GM10248 (cell line): ENCODE data around the gene RAET1G.
"Not testable (repeated sequence)": the region's sequence is repeated elsewhere in the genome, so short reads cannot be mapped to it uniquely, and the experiment has no call there.

Source experiments
- CTCF ChIA-PET: fragments of 300-600 bp; sonication (Branson Sonifier 250); formaldehyde crosslinking; extraction: SDS; loops from one replicate; lab custom pipeline; 2021; ENCODE audit warnings: antibody characterized with exemption; lab: Yijun Ruan, JAX
- POLR2A ChIA-PET: fragments of 350-650 bp; sonication (Branson Sonifier 250); formaldehyde crosslinking; extraction: SDS; loops from one replicate; lab custom pipeline; 2020; ENCODE audit warnings: antibody characterized with exemption; lab: Yijun Ruan, JAX
- DNase-seq: peaks from one replicate; pipeline ENCODE4 v3.0.0; 2012; ENCODE audit errors: extremely low spot score
- TF ChIP-seq, protein P1 (sequence below): IDR thresholded peaks from 2 replicates; pipeline ENCODE4 v1.5.1; 2012; ENCODE audit warnings: mild to moderate bottlenecking, low read depth; ENCODE audit errors: extremely low read depth, missing control alignments, control extremely low read depth

Gene RAET1G

DNA sequence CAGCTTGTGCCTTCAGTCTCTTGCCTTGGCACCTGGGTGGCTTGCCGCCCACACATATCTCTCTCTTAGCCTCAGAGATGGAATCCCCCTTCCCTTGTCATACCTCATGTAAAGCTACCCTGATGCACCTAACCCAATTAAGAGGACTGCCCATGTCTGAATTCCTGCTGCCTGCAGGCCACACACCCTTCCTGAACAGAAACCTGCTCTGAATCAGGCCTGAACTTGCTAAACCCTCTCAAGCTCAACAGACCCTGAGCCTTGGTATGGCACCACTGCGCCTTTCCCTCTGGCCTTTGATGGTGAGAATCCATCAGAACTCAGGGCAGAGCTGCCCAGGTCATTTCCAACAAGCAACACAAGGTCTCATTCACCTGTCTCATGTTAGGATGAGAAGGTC is 5.2 kb downstream of the RAET1G start:
- DNase-seq, result no peak
- CTCF ChIA-PET, result no interaction called here
- POLR2A ChIA-PET, result no interaction called here
- TF ChIP-seq, protein P1, sequence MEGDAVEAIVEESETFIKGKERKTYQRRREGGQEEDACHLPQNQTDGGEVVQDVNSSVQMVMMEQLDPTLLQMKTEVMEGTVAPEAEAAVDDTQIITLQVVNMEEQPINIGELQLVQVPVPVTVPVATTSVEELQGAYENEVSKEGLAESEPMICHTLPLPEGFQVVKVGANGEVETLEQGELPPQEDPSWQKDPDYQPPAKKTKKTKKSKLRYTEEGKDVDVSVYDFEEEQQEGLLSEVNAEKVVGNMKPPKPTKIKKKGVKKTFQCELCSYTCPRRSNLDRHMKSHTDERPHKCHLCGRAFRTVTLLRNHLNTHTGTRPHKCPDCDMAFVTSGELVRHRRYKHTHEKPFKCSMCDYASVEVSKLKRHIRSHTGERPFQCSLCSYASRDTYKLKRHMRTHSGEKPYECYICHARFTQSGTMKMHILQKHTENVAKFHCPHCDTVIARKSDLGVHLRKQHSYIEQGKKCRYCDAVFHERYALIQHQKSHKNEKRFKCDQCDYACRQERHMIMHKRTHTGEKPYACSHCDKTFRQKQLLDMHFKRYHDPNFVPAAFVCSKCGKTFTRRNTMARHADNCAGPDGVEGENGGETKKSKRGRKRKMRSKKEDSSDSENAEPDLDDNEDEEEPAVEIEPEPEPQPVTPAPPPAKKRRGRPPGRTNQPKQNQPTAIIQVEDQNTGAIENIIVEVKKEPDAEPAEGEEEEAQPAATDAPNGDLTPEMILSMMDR, result no peak

DNA sequence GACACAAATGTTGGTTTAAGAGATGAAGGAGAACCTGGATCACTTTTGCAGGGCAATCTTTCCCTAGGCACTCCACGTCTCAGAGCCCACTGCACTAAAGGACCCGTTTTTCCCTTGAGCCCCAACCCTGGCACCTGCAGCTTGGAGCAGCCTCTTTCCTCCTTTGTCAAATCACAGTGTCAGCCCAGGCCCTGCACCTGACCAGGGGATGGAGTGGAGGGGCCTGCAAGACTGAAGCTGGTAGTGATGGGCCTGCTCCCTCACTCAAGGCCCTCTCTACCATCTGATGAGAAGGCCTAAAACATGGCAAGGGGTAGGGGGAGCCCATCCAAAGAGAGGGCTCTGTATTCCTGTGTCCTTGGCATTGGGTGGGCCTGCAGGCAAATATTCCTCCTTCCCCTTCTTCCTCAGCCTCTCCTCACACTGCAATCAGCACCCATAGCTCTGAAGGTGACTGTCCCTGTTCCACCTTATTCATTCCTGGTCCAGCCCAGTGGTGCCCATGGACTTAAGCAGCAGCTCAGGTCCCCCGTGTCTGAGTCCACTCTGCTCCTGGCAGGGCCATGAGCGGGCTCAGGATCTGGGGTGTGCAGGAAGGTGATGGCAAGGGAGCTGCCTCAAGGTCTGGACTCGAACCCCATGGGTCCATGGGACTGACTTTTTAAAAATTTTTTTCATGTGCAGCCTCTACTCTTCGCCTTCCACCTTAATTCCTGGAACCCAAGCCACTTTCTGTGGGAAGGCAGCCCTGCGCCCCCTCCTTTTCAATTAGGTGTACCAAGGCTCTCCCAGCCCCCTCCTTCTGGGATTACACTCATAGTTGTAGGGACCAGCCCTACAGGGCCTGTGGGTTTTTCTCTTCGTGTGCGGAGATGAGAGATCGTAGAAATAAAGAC is 6.7 kb downstream of the RAET1G start:
- CTCF ChIA-PET, result interaction anchor here (1.1 kb wide), 1 partner anchor 11 kb away, joined by 3 read pairs; no protein-coding TSS in a partner anchor
- DNase-seq, result no peak
- POLR2A ChIA-PET, result no interaction called here
- TF ChIP-seq, protein P1, result no peak

DNA sequence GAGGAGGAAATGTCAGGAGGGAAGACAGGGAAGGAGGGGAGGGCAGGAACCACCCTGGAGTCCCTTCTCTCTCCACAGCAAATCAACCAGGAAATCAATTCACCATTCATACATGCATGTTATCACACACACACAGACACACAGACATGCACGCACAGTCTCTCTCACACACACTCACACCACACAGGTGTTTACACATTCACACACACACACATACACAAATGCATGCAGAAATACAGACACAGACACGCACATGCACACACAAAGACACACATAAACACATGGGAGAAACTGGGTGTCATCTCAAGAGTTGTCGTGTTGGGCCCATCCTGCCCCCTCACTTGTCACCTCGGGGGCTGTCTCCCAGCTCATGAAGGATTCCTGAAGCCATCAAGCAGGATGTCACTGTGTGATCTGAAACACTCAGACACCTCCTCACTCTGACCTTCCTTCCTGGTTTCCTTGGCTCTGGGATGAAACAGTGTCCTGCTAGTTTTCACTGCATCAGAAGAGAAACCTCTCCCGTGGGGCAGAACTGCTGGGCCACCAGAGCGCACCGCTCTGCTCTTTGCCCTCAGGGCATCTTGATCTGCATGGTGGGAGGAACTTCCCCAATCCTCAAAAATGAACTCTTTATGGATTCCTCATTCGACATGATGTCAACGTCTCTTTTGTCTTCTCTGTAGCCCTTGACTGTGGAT is 9.2 kb downstream of the RAET1G start:
- TF ChIP-seq, protein P1, result no peak
- POLR2A ChIA-PET, result no interaction called here
- CTCF ChIA-PET, result no interaction called here
- no peak for DNase-seq

DNA sequence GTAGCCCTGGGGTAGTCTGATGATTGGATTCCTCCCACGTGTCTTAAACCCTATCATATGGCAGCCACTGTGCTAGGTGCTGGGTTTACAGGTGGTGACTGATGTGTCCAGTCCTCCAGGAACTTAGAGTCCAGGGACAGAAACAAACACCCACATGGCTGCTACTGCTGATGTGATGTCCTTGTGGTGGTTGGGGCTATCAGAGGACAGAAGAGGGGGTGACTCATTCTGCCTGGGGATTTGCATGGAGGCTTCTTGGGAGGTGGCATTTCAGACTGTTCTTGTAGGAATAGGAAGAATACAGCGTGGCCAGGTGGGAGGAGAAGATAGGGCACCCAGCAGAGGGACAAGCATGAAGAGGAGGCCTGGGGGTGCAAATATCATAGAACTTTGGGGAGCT is 9.8 kb downstream of the RAET1G start:
- TF ChIP-seq, protein P1, result no peak
- POLR2A ChIA-PET, result no interaction called here
- no peak for DNase-seq
- CTCF ChIA-PET, result no interaction called here

DNA sequence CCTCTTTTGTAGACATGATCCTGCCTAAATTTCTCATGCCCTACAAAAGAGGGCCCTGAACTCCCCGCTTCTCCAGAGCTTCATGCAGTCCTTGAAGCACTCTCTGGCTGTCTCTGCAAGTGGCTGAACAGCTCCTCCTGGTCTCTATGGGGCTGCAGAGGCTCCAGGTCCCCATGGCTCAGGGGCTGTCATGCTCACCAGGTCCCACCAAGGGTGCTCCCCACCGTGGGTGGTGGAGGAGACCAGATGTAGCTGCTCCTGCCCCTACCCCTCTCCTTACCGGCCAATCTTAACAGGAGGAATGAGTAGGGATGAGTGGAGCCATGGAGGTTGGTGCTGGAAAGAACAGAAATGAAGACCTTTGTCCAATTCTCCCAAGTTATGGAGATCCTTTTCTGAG is 10.2 kb downstream of the RAET1G start:
- CTCF ChIA-PET, POLR2A ChIA-PET, DNase-seq: not testable (repeated sequence)

DNA sequence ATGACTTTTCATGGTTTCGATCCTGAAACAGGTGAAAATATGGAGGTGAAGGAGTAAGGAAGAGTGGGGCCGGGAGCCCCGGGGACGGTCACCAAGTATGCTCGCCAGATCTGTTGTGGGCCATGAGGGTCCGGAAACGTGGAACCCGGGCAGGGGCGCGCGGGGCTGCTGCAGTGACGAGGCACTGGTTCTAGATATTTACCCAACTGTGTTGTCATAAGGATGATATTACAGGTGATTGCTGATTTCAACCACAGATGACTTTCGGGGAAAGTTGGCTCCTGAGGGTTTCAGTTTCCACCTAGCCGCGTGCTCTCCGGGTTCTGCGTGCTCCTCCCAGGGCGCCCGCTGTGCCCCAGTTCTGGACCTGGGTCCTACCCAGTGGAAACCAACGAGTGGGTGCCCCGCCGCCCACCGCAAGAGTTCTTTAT is 12.2 kb downstream of the RAET1G start:
- no peak for DNase-seq
- ChIA-PET CTCF (no interaction called here), POLR2A (no interaction called here)
- TF ChIP-seq, protein P1, result no peak

DNA sequence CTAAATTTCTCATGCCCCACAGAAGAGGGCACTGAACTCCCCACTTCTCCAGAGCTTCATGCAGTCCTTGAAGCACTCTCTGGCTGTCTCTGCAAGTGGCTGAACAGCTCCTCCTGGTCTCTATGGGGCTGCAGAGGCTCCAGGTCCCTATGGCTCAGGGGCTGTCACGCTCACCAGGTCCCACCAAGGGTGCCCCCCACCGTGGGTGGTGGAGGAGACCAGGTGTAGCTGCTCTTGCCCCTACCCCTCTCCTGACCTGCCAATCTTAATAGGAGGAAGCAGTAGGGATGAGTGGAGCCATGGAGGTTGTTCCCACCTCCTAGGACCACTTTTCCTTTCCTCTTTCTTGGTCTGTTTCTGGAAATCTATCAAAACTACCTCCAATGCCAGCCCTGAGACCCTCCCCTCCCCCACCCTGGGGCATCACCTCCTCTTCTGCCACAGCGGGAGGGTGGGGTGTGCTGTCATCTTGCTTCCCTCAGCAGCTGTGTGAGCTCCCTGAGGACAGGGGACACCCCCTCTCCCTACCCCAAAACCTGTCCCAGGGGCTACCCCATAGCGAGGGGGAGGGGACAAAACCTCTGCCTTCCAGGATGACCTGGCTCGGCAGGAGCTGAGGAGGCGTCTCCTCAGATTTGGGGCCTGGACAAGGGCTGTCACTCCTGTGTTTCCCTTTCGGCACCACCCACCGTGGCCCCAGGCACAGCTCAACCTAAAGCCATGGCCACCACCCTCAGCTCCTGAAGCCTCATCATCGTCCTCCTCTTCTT is 13.0 kb downstream of the RAET1G start:
- CTCF ChIA-PET, result no interaction called here
- TF ChIP-seq, protein P1, result no peak
- DNase-seq, result no peak
- POLR2A ChIA-PET, result no interaction called here

DNA sequence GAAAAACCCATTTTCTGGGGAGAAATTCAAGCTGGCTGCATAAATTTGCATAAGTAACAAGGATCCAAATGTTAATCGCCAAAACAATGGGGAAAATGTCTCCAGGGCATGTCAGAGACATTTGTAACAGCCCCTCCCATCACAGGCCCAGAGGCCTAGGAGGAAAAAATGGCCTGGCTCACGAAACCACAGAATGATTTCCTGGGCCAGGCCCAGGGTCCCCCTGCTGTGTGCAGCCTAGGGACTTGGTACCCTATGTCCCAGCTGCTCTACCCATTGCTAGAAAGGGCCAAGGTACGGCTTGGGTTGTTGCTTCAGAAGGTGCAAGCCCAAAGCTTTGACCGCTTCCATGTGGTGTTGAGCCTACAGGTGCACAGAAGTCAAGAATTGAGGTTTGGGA is 14.4 kb downstream of the RAET1G start:
- CTCF ChIA-PET, POLR2A ChIA-PET, DNase-seq: not testable (repeated sequence)
